ENCODE data around the gene HYI.
"Not testable (repeated sequence)": the region's sequence is repeated elsewhere in the genome, so short reads cannot be mapped to it uniquely, and the experiment has no call there.

HYI gene

GRCh38 chr1:43464681-43465504 lies 11.2 kb upstream of the HYI start:
- no peak for DNase-seq

DNA sequence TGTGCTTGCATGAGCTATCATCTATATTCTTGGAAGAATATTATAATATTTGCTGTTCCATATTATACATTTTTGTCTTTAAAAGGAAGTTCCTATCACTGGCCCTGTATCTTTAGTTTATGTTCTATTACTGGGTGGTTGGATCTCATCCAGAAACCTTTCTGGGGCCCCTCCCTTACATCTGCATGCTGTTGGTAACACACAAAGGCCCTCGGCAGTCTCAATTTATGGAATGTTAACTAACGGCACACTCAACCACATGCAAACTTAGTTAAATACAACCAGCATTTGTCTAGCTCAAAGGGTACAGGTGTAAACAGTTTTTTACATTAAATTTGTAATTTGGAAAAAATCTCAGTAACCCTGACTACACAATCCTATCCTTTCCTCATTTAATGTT lies 9.7 kb upstream of the HYI start:
- no peak for DNase-seq

- DNase-seq = no peak
Measured at GRCh38 chr1:43460988-43461693, 7.4 kb upstream of the HYI start.

DNA sequence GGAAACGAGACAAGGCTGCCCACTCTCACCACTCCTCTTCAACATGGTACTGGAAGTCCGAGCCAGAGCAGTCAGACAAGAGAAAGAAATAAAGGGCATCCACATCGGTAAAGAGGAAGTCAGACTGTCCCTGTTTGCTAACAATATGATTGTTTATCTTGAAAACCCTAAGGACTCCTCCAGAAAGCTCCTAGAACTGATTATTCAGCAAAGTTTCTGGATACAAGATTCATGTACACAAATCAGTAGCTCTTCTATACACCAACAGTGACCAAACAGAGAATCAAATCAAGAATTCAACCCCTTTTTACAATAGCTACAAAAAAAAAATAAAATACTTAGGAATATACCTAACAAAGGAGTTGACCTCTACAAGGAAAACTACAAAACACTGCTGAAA lies 4.6 kb upstream of the HYI start:
- DNase-seq = not testable (repeated sequence)

- no peak for DNase-seq
Measured at GRCh38 chr1:43455213-43455889, 1.6 kb upstream of the HYI start.

DNA sequence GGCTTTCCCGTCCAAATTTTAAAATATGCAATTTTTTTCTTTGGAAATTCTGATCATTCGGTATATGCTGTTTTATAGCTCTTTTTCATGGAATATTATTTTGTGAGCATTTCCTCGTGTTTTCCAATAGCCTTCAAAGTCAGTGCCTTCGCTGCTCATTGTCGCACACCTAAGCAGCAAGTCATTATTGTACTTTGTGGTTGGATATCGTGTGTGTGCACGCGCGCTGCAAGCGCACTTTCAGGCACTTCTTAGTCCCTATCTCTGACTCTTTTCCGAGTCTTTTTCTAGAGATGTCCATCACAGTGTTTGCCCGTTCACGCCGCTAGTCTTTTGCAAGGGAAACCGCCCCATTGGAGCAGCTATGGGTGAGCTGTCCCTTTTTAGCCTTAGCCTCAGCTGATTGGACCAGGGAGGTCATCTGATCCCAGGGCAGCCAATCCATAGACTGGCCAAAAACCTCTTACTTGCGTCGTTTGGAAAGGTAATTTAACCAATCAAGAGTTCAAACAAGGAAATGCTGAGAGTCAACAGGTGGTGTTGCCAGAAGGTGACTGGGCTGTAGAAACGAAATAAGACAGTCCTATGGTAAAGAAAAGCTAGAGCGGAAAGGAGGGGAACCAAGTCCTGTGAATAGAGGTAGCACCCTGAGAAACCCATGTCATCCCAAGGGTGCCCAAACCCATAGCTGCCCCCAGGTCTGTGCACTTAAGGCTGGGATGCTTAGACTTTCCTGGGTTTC lies 710 bp upstream of the HYI start:
- peak; percentile 70 for DNase-seq

DNA sequence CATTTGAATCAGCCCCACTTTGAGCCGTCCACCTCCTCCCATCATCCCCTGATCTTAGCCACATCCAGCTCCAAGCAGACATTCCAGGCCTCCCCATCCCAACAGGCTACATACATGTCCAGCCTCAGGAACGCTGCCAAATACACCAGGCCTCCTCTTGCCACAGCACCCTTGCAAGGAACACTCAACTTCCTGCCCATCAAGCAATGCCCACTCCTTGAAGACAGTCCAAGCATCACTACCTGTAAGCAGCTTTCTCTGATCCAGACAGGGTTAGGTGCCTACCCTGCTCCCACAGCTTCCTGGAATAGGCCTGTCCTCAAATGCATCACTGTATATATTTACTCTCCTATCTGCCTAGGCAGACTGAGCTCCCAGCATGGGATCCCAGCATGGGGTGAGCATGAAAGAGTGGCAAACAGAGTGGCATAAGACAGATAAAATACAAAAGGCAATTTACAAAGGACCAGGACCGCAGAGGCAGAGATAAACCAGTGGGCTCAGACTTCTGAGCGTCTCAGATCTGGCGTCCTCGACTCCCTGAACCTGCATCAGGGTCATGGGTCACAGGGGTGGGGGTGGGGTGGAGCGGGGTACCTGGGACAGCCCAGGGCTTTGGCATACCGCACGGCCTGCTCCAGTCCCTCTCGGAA lies 816 bp downstream of the HYI start:
- DNase-seq = no peak

GRCh38 chr1:43451701-43452532 lies 1.8 kb downstream of the HYI start:
- no peak for DNase-seq

DNA sequence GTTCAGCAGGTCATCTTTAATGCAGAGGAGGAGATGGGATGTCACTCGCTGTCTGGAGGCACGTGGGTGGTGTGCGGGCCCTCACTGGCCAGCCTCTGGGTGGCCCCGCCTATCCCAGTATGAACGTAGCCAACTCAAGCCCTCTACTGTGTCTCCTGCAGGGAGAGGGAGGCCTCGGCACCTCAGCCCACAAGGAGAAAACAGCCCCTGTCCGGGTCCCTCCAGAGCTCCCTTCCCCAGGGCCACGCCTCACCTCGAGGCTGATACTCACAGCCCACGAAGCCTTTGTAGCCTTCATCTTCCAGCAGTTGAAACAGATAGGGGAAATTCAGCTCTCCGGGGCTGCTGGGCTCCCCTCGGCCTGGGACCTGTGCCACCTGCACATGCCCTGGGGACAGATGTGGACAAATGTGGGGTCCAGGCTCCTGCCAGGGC lies 2.6 kb downstream of the HYI start:
- DNase-seq = no peak

- no peak for DNase-seq
Measured at GRCh38 chr1:43450251-43450941, 3.3 kb downstream of the HYI start.

DNA sequence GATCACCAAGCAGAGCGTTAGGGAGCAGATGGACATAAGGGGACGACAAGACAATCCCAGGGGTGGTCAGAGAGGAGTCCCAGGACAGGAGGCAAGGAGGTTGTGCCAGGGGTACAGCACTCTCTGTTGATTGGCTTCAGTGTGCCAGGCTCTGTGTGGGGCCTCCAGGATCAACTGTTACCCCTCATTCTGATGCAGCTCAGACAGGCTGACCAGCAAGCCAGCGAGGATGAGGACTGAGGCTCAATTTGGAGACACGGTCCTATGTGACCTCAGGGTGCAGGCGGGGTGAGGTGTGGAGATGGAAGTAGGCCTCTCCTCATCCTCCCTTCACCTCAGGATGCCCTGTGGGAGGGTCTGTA lies 4.0 kb downstream of the HYI start:
- no peak for DNase-seq

DNA sequence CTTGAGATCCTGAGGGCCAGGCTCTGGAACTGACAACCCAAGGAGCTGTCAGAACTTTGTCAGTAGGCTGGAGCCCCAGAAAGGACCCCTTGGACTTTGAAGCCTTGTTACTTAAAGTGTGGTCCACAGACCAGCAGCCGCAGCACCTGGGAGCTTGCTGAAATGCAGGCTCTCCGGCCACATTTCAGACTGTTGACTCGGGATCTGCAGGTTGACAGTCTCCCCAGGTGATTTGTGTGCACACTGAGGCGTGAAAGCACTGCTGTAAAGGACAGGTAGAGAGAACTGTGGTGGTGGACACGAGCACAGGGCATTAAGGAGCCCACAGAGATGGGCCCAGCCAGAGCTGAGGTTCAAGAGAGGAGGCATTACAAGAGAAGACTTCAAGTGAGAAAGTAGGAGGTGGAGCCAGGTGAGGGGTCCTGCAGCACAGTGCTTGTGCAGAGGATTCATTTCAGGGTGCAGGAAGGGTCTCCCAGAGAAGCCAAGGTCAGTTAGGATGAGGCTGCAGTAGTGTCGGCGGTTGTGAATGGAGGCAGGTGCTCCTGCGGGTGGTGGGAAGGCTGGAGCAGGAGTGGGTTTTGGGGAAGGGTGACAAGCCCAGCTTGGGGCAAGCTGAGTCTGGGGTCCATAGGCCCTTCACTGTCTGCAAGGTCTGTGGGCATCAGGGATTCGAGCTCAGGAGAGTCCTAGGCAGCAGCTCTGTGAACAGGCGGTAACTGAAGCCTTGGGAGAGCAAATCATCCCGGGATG lies 4.6 kb downstream of the HYI start:
- no peak for DNase-seq

DNA sequence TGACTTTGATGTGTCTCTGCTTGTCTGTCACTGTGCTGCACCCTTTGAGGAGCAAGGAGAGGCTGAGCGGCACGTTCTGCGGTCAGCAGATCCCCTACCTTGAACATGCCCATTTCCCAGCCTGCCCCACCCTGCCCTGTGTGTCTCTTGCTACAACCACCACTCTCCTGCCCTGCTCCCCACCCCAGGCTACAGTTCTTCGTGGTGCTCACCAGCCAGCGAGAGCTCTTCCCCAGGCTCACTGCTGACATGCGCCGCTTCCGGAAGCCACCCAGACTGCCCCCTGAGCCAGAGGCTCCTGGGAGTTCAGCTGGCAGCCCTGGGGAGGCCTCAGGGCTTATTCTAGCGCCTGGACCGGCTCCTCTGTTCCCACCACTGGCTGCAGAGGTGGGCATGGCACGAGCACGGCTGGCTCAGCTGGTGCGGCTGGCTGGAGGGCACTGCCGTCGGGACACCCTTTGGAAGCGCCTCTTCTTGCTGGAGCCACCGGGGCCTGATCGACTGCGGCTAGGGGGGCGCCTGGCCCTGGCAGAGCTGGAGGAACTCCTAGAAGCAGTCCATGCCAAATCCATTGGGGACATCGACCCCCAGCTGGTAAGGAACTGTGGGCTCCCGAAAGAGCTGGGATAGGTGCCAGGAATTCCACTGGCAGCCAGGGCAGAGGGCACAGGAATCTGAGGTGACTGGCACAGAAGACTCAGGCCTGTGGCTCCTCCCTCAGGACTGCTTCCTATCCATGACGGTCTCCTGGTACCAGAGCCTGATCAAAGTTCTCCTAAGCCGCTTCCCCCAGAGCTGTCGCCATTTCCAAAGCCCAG lies 5.6 kb downstream of the HYI start:
- DNase-seq = no peak

GRCh38 chr1:43446881-43447835 lies 6.6 kb downstream of the HYI start:
- no peak for DNase-seq

- no peak for DNase-seq
Measured at GRCh38 chr1:43446388-43446740, 7.4 kb downstream of the HYI start.

DNA sequence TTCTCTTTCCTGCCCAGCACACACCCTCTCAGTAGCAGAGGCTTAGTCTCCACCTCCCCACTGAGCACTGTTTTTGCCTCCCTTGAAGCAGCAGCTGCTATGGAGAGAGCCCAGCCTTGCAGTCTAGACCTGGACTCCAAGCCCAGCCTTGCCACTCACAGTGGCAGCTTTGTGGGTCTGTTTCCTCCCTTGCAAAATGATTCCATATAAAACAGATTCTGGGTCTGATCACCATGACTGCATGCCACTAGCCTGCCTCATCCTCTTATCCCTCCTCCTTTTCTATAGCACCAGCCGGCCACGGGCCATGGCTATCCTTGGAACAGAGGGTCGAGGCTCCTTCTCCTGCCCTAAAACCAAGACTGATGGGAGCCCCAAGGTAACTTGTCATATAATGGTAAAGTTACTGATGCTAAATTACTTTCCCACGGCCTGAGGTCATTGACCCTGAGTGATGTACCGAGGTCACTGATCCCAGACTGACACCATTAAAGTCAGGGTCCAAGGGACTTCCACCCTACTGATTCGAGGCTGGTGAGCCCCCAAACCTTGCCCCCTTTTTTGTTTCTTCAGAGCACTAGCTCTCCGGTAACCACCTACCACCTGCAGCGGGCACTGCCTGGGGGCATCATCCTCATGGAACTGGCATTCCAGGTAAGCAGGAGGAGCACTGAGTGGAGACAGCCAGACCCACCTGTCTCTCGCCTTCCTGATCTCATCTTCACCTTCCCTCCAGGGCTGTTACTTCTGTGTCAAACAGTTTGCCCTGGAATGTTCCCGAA lies 7.9 kb downstream of the HYI start:
- DNase-seq = no peak

- DNase-seq = no peak
Measured at GRCh38 chr1:43444836-43445235, 8.9 kb downstream of the HYI start.

Measured in central memory CD4-positive, alpha-beta T cell (primary cell).